Measurements from ENCODE around the gene ZNF529. TPM values are rescaled to one million over a fixed set of nuclear protein-coding genes. Genes with fewer than 3 reads are reported as not detected.
A peak's percentile ranks its signal among the peaks of the same experiment; 100 is the strongest.
"Not testable (repeated sequence)": the region's sequence is repeated elsewhere in the genome, so short reads cannot be mapped to it uniquely, and the experiment has no call there.

The ZNF529 gene
- 4.6 and 5.9 TPM in 2 replicates for total RNA-seq

- peak; percentile 87 to 94 for DNase-seq (ENCODE audit: low read depth in 2 of 2)
Observed at GRCh38 chr19:36573020-36573894, at the start of gene ZNF529. Gene ZNF529, minus strand, starts transcription at chr19:36573292. Its CDS starts 946 bp downstream, at chr19:36572346.

GRCh38 chr19:36605877-36606478, 32.9 kb upstream of the ZNF529 start:
- no peak for DNase-seq (ENCODE audit: low read depth in 2 of 2)

GRCh38 chr19:36605101-36605876, 32.2 kb upstream of the ZNF529 start, which contains the start of gene ZNF382:
Gene ZNF382, plus strand, starts transcription at chr19:36605313. Its CDS starts 4,602 bp downstream, at chr19:36609915.
- peak; percentile 24 to 67 for DNase-seq (ENCODE audit: low read depth in 2 of 2)

GRCh38 chr19:36604656-36605100, 31.6 kb upstream of the ZNF529 start:
- peak; percentile 52 to 78 for DNase-seq (ENCODE audit: low read depth in 2 of 2)

- not testable (repeated sequence) for DNase-seq (ENCODE audit: low read depth in 2 of 2)
Observed at GRCh38 chr19:36602681-36603080, 29.6 kb upstream of the ZNF529 start.

- no peak for DNase-seq (ENCODE audit: low read depth in 2 of 2)
Observed at GRCh38 chr19:36579255-36579654, 6.2 kb upstream of the ZNF529 start.

GRCh38 chr19:36577271-36577996, 4.3 kb upstream of the ZNF529 start:
- no peak for DNase-seq (ENCODE audit: low read depth in 2 of 2)

GRCh38 chr19:36574741-36575140, 1.6 kb upstream of the ZNF529 start:
- DNase-seq (ENCODE audit: low read depth in 2 of 2), result no peak

- peak in 1 of 2 donors; percentile 36 for DNase-seq (ENCODE audit: low read depth in 2 of 2)
Observed at GRCh38 chr19:36573895-36574720, 1.0 kb upstream of the ZNF529 start.

- DNase-seq (ENCODE audit: low read depth in 2 of 2), result peak in 1 of 2 donors; percentile 5
Observed at GRCh38 chr19:36572593-36573019, 486 bp downstream of the ZNF529 start.

GRCh38 chr19:36564391-36564790, 8.7 kb downstream of the ZNF529 start:
- DNase-seq (ENCODE audit: low read depth in 2 of 2), result no peak

- peak in 1 of 2 donors; percentile 7 for DNase-seq (ENCODE audit: low read depth in 2 of 2)
Observed at GRCh38 chr19:36547001-36547732, 25.9 kb downstream of the ZNF529 start.

GRCh38 chr19:36528921-36529518, 44.1 kb downstream of the ZNF529 start:
- DNase-seq (ENCODE audit: low read depth in 2 of 2), result peak in 1 of 2 donors; percentile 26

- DNase-seq (ENCODE audit: low read depth in 2 of 2), result peak; percentile 97 to 99
Observed at GRCh38 chr19:36528194-36528920, 44.7 kb downstream of the ZNF529 start, which contains the start of gene ZNF260. Gene ZNF260, minus strand, starts transcription at chr19:36528271. Its CDS starts 13,033 bp downstream, at chr19:36515238.

GRCh38 chr19:36527873-36528193, 45.3 kb downstream of the ZNF529 start:
- DNase-seq (ENCODE audit: low read depth in 2 of 2), result no peak

- DNase-seq (ENCODE audit: low read depth in 2 of 2), result peak in 1 of 2 donors; percentile 5
Observed at GRCh38 chr19:36527341-36527740, 45.8 kb downstream of the ZNF529 start.

GRCh38 chr19:36526581-36526980, 46.5 kb downstream of the ZNF529 start:
- DNase-seq (ENCODE audit: low read depth in 2 of 2), result no peak

GRCh38 chr19:36524617-36525016, 48.5 kb downstream of the ZNF529 start:
- DNase-seq (ENCODE audit: low read depth in 2 of 2), result no peak

Data from dermis microvascular lymphatic vessel endothelial cell (primary cell).